Colonic mucosa (tissue), 4 donors: Measurements from ENCODE around the gene ADARB2. TPM values are rescaled to one million over a fixed set of nuclear protein-coding genes. Genes with fewer than 3 reads are reported as not detected.

Source experiments
- DNase-seq: peaks from one replicate; pipeline ENCODE4 v3.0.0-alpha.2; 2020
- H3K27ac ChIP-seq: fragments of 200-600 bp; one replicate; pipeline ENCODE4 v1.8.0; 2021
- H3K27me3 ChIP-seq: fragments of 200-600 bp; one replicate; pipeline ENCODE4 v1.8.0; 2021
- H3K36me3 ChIP-seq: fragments of 200-600 bp; one replicate; pipeline ENCODE4 v1.8.0; 2021
- H3K4me1 ChIP-seq: fragments of 200-600 bp; one replicate; pipeline ENCODE4 v1.8.0; 2021; ENCODE audit warnings: mild to moderate bottlenecking
- H3K4me3 ChIP-seq: fragments of 200-600 bp; one replicate; pipeline ENCODE4 v1.8.0; 2021
- H3K9ac ChIP-seq, 2 donors: one replicate each; pipeline ENCODE4 v1.7.0; 2013; ENCODE audit warnings: control low read depth in 2 of 2, low read depth in 2 of 2, low read length in 2 of 2
- H3K9me3 ChIP-seq: fragments of 200-600 bp; one replicate; pipeline ENCODE4 v1.8.0; 2021
- CTCF ChIP-seq: fragments of 200-600 bp; IDR thresholded peaks from one replicate; pipeline ENCODE4 v1.8.0; 2022; ENCODE audit warnings: antibody characterized with exemption, mild to moderate bottlenecking
- intact Hi-C: fragments of 100-400 bp; cut with DNase I; formaldehyde crosslinking; loops from one replicate; pipeline ENCODE4 v1.14.1; 2022
- total RNA-seq, 2 donors: library from RNA; stranded (reverse); fragmentation: NEBNext Ultra II Directional in 1 of 2; extraction: Animal tissue kit (Norgen Biotek cat#: 25700) in 1 of 2; gene quantifications; one replicate each; pipeline ENCODE4 v1.2.1, GENCODE V29; 2021
- donor health status: healthy.
- donor health status: DM: no; HTN: no; CAD: no.
- donor health status: DM: no; HTN: no; CAD: no.

ADARB2 gene
- total RNA-seq, 2 donors from 2014 or later = 0.19 TPM; not detected in 1

- no peak overlapping the region for H3K9ac ChIP-seq
- no peak overlapping the region for H3K4me3 ChIP-seq
- TF ChIP-seq CTCF = no peak
- intact Hi-C loops = no loop called here
- H3K36me3 ChIP-seq = no peaks in the 10 kb centered on the region
- H3K27ac ChIP-seq = no peak overlapping the region
- H3K4me1 ChIP-seq = no peaks in the 10 kb centered on the region
- H3K27me3 ChIP-seq = no peaks in the 10 kb centered on the region
- no peaks in the 10 kb centered on the region for H3K9me3 ChIP-seq
- no peak for DNase-seq
Measured at GRCh38 chr10:1673568-1674345, 63.6 kb downstream of the ADARB2 start.

DNA sequence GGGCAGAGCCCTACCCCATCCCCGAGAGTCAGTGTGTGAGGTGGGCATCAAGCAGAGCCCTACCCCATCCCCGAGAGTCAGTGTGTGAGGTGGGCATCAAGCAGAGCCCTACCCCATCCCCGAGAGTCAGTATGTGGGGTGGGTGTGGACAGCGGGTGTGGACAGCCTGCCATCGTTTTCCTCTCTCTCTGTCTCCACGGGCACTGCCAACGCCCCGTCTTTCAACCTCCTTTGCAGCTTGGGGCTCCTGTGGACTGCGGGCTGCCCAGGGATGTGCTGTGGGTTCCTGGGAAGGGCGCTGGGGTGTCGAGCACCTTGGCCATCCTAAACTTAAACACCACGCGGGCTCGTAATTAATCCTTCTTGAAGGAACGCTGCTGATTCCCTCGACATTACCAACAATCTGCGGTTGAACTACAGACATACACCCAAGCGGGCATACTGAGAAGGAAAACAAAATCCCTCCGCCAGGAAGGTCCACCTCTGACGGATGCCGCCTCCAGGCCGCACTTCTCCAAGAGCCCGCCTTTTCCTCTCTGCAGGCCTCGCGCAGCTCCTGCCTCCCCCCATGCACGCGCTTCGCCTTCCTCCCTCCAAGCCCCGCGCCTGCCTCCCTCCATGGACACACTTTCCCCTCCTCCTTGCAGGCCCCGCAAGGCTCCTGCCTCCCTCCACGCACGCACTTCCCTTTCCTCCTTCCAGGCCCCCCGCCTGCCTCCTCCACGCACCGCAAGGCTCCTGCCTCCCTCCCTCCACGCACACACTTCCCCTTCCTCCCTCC lies 65.1 kb downstream of the ADARB2 start:
- H3K27me3 ChIP-seq = no peaks in the 10 kb centered on the region
- H3K9me3 ChIP-seq = no peaks in the 10 kb centered on the region
- H3K4me1 ChIP-seq = no peaks in the 10 kb centered on the region
- H3K27ac ChIP-seq = no peak overlapping the region
- no peaks in the 10 kb centered on the region for H3K36me3 ChIP-seq
- intact Hi-C loops = no loop called here
- H3K4me3 ChIP-seq = no peak overlapping the region
- no peak for DNase-seq
- no peak overlapping the region for H3K9ac ChIP-seq
- TF ChIP-seq CTCF = no peak

- Histone ChIP-seq H3K4me3 (no peak overlapping the region), H3K36me3 (no peaks in the 10 kb centered on the region), H3K9ac (no peak overlapping the region), H3K27me3 (no peaks in the 10 kb centered on the region), H3K4me1 (no peaks in the 10 kb centered on the region), H3K27ac (no peak overlapping the region), H3K9me3 (no peaks in the 10 kb centered on the region)
- intact Hi-C loops = no loop called here
- no peak for TF ChIP-seq CTCF
- DNase-seq = no peak
Measured at GRCh38 chr10:1671366-1672000, 65.8 kb downstream of the ADARB2 start.

DNA sequence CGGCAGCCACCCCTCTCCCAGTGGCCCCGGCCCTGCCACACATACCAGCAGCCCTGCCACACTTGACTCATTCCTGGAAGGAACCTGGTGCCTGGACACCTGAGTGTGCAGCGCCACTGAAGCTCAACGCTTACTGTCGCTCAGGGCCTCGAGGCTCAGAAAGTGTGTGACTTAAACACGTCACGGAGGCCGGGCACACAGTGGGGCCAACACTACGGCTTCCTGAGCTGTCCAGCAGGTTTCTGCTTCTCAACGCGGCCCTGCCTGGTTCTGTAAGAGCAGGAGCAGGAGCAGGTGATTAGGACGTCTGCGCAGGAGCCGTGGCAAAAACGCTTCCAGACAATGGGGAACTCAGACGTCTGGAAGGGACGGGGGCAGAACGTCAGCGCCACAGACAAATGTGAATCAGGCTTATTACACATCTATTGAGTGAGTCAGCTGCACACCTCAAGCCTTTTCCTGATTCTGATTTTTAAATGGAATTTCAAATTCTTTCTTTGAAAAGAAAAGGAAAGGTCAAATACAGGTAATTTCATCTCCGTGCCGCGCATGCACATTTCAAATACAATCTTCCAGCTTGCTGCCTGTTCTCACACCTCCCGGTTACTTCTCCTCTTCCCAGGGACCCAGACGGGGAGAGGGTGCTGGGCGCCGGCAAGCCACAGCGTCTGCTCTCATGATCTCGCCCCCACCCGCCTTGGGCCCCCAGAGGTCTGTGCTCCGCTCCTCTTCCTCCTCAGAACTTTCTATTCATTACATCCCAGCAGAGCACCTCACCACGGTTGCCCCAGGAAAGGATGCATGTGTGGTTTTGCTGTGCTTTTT lies 66.6 kb downstream of the ADARB2 start:
- Histone ChIP-seq H3K27ac (no peak overlapping the region), H3K27me3 (no peaks in the 10 kb centered on the region), H3K9me3 (no peaks in the 10 kb centered on the region), H3K4me3 (no peak overlapping the region), H3K4me1 (no peaks in the 10 kb centered on the region), H3K36me3 (no peaks in the 10 kb centered on the region), H3K9ac (no peak overlapping the region)
- intact Hi-C loops = no loop called here
- no peak for DNase-seq
- no peak for TF ChIP-seq CTCF

DNA sequence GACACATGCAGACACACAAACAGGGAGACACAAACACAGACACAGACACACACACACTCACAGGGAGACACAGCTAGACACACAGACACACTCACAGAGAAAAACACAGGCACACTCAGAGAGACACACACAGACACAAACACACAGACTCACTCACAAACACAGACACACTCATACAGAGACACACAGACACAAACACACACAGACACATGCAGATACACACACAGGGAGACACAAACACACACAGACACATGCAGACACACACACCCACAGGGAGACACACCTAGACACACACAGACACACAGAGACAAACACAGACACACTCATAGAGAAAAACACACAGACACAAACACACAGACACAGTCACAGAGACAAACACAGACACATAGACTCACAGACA lies 67.9 kb downstream of the ADARB2 start:
- H3K27me3 ChIP-seq = no peaks in the 10 kb centered on the region
- no peak for DNase-seq
- H3K9me3 ChIP-seq = no peaks in the 10 kb centered on the region
- no peak overlapping the region for H3K4me3 ChIP-seq
- H3K4me1 ChIP-seq = no peaks in the 10 kb centered on the region
- no peak for TF ChIP-seq CTCF
- H3K9ac ChIP-seq = no peak overlapping the region
- no peaks in the 10 kb centered on the region for H3K36me3 ChIP-seq
- intact Hi-C loops = no loop called here
- H3K27ac ChIP-seq = no peak overlapping the region
